ENCODE data around the gene ATP5MK. TPM values are rescaled to one million over a fixed set of nuclear protein-coding genes. Genes with fewer than 3 reads are reported as not detected.

The ATP5MK gene, protein sequence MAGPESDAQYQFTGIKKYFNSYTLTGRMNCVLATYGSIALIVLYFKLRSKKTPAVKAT
- 361 and 366 TPM in 2 replicates for total RNA-seq (2012; rRNA removed)

DNA sequence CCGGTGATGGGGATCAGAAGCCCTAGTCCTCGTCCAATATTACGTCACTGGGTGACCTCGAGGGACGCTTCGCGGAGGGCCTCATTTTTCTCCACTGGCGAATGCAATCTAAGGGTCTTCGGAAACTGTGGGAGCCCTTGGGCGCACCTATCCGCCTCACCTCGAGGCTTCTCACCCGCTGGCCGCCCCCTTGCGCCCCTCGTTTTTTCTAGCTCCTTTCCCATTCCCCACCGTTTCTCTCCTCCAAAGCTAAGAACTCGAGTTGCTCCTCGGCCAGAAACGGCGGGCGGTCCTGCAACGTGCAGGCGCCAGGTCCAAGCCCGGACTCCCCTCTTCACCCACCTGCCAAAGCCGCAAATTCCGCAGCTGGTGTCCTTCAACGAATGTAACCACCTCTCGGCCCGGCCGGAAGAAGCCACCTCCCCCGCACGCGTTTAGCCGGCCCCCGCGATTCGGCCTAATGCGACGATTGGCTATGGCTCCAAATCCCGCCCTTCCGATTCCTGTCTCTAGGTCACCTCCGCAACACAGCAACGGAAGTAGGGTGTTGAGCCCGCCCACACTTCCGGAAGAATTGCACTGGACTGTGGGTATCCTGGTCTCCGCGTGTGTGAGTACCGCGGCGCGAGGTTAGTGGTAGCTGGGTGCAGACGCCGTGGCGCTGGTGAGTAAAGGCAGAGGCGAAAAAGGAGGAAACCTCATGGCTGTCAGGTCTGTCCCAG lies at the start of gene ATP5MK, which contains the start of gene PDCD11:
Gene ATP5MK, minus strand, starts transcription at position 409 of the 722 bp plus-strand sequence. CDS start 4,018 bp downstream, outside the sequence.
Gene PDCD11, plus strand, starts transcription at position 560 of the 722 bp plus-strand sequence. CDS start 1,801 bp downstream, outside the sequence.
- peak within 1 kb of the TSS; percentile 98 for H3K9ac ChIP-seq (ENCODE audit: low read depth, low read length)
- H3K9me3 ChIP-seq (replicated peaks; ENCODE audit: low read length), result no peaks in the 10 kb centered on the region
- H3K4me3 ChIP-seq (ENCODE audit: low read length), result peak within 1 kb of the TSS; percentile 98
- H3K36me3 ChIP-seq (ENCODE audit: insufficient read depth, low read length), result peaks cover 48% of the 10 kb centered on the region
- no peaks in the 10 kb centered on the region for H3K27me3 ChIP-seq (ENCODE audit: control insufficient read depth, insufficient read depth, low read length)
- peak within 1 kb of the TSS; percentile 99 for H3K4me2 ChIP-seq (ENCODE audit: low read length)
- H3K4me1 ChIP-seq (ENCODE audit: control insufficient read depth, insufficient read depth, low read length), result peaks cover 21% of the 10 kb centered on the region

DNA sequence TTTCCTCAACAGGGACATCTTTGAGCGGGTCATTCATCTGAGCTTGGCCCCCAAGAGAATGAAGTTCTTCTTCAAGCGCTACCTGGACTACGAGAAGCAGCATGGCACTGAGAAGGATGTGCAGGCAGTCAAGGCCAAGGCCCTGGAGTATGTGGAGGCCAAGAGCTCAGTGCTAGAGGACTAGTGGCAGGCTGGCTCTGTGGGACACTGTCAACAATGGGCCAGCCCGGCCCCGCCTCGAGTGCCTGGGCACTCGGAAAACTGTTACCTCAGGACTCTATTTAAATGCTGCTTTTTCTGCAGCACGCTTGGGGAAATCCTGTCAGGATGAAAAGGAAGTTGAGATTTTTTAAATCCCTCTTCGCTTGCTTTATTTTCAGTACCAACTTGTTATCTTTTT lies 49.1 kb upstream of the ATP5MK start:
- Histone ChIP-seq H3K4me3 (ENCODE audit: low read length) (no peak overlapping the region), H3K36me3 (ENCODE audit: insufficient read depth, low read length) (peaks cover 88% of the 10 kb centered on the region), H3K27me3 (ENCODE audit: control insufficient read depth, insufficient read depth, low read length) (no peaks in the 10 kb centered on the region), H3K9me3 (replicated peaks; ENCODE audit: low read length) (no peaks in the 10 kb centered on the region), H3K4me1 (ENCODE audit: control insufficient read depth, insufficient read depth, low read length) (peaks cover 52% of the 10 kb centered on the region), H3K9ac (ENCODE audit: low read depth, low read length) (peak overlapping the region; percentile 67), H3K4me2 (ENCODE audit: low read length) (no peak overlapping the region)

DNA sequence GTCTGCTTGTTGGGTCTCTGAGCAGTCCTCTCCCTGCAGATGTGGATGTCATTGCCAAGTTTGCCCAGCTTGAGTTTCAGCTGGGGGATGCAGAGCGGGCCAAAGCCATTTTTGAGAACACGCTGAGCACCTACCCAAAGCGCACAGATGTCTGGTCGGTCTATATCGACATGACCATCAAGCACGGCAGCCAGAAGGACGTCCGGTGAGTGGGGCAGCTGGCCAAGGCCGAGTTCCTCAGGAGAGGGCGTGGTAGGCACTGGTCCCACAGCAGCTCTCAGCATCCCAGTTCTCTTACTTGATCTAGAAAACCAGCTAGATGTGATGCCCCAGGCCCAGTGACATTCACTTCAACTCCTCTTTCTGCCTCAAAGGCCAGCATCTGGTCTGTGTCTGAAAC lies 48.2 kb upstream of the ATP5MK start:
- peaks cover 88% of the 10 kb centered on the region for H3K36me3 ChIP-seq (ENCODE audit: insufficient read depth, low read length)
- no peak overlapping the region for H3K4me3 ChIP-seq (ENCODE audit: low read length)
- peaks cover 44% of the 10 kb centered on the region for H3K4me1 ChIP-seq (ENCODE audit: control insufficient read depth, insufficient read depth, low read length)
- H3K9ac ChIP-seq (ENCODE audit: low read depth, low read length), result no peak overlapping the region
- no peaks in the 10 kb centered on the region for H3K27me3 ChIP-seq (ENCODE audit: control insufficient read depth, insufficient read depth, low read length)
- H3K4me2 ChIP-seq (ENCODE audit: low read length), result no peak overlapping the region
- H3K9me3 ChIP-seq (replicated peaks; ENCODE audit: low read length), result no peaks in the 10 kb centered on the region

DNA sequence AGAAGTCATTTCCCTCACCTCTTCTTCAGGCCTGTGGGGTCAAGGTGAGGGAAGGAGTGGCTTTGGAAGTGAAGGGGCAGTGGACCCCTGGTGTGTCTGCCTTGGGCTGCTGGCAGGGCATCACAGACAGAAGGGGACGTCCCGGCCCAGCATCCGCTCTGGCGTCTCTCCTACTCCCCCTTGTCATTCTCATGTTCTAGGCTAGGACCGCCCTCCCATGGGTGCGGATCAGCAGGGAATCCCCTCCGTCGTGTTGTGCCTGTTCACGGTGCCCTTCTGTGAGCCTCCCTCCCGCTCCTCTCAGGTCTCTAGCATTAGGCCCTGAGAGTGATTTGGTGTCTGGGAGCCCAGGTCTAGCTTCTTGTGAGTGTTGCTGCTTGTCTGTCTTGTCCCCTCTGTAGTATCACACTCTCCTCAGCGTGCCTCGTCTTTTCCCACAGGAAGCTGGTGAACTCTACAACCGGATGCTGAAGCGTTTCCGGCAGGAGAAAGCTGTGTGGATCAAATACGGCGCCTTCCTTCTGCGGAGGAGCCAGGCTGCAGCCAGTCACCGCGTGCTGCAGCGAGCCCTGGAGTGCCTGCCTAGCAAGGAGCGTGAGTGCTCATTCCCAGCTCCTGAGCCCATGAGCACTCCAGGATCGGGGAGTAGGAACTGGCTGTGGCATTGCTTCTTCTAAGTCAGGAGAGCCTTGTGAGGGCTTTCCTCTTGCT lies 47.4 kb upstream of the ATP5MK start:
- H3K4me2 ChIP-seq (ENCODE audit: low read length), result no peak overlapping the region
- no peaks in the 10 kb centered on the region for H3K27me3 ChIP-seq (ENCODE audit: control insufficient read depth, insufficient read depth, low read length)
- H3K9me3 ChIP-seq (replicated peaks; ENCODE audit: low read length), result no peaks in the 10 kb centered on the region
- H3K9ac ChIP-seq (ENCODE audit: low read depth, low read length), result no peak overlapping the region
- H3K36me3 ChIP-seq (ENCODE audit: insufficient read depth, low read length), result peaks cover 91% of the 10 kb centered on the region
- H3K4me1 ChIP-seq (ENCODE audit: control insufficient read depth, insufficient read depth, low read length), result peaks cover 35% of the 10 kb centered on the region
- no peak overlapping the region for H3K4me3 ChIP-seq (ENCODE audit: low read length)

DNA sequence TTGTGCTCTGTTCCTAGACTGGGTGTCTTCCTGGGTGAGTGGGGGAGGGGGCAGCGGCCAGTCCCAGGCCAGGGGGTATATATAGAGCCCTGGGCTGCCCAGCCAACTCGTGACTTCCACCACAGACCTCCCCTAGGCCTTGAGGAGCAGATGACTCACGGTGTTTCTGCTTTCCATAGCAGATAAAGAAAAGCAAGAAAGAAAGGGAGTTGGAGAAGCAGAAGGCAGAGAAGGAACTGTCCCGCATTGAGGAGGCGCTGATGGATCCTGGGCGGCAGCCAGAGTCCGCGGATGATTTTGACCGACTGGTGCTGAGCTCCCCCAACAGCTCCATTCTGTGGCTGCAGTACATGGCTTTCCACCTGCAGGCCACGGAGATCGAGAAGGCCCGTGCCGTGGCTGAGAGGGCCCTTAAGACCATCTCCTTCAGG lies 45.8 kb upstream of the ATP5MK start:
- no peaks in the 10 kb centered on the region for H3K9me3 ChIP-seq (replicated peaks; ENCODE audit: low read length)
- no peaks in the 10 kb centered on the region for H3K27me3 ChIP-seq (ENCODE audit: control insufficient read depth, insufficient read depth, low read length)
- no peak overlapping the region for H3K9ac ChIP-seq (ENCODE audit: low read depth, low read length)
- no peak overlapping the region for H3K4me2 ChIP-seq (ENCODE audit: low read length)
- H3K36me3 ChIP-seq (ENCODE audit: insufficient read depth, low read length), result peaks cover 94% of the 10 kb centered on the region
- peaks cover 25% of the 10 kb centered on the region for H3K4me1 ChIP-seq (ENCODE audit: control insufficient read depth, insufficient read depth, low read length)
- no peak overlapping the region for H3K4me3 ChIP-seq (ENCODE audit: low read length)

DNA sequence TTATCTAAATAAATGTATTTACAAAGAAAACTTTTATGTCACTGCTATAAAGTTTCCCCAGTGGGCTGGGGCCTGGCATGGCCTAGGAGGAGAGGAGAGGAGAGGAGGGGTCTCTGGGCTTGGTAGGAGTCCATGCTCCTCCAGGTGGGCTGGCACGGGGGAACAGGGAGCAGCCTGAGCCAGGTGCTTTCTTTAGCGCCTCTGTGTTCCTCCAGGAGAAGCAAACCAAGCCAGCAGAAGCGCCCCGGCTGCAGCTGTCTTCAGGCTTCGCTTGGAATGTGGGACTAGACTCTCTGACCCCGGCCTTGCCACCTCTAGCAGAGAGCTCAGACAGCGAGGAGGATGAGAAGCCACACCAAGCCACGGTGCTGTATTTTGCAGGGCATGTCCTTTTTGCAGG lies 45.3 kb upstream of the ATP5MK start:
- H3K36me3 ChIP-seq (ENCODE audit: insufficient read depth, low read length), result peaks cover 93% of the 10 kb centered on the region
- H3K9ac ChIP-seq (ENCODE audit: low read depth, low read length), result no peak overlapping the region

DNA sequence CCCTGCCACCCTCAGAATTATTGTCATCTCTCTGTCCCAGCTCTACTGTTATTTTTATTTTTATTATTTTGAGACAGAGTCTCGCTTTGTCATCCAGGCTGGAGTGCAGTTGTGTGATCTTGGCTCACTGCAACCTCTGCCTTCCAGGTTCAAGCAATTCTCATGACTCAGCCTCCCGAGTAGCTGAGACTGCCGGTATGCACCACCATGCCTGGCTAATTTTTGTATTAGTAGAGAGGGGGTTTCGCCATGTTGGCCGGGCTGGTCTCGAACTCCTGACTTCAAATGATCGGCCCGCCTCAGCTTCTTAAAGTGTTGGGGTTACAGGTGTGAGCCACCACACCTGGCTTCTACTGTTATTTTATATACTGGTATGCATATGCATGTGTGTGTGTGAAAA lies 44.9 kb upstream of the ATP5MK start:
- Histone ChIP-seq H3K27me3 (ENCODE audit: control insufficient read depth, insufficient read depth, low read length) (no peaks in the 10 kb centered on the region), H3K36me3 (ENCODE audit: insufficient read depth, low read length) (peaks cover 92% of the 10 kb centered on the region), H3K4me2 (ENCODE audit: low read length) (no peak overlapping the region), H3K9me3 (replicated peaks; ENCODE audit: low read length) (no peaks in the 10 kb centered on the region), H3K4me1 (ENCODE audit: control insufficient read depth, insufficient read depth, low read length) (peaks cover 17% of the 10 kb centered on the region), H3K4me3 (ENCODE audit: low read length) (no peak overlapping the region), H3K9ac (ENCODE audit: low read depth, low read length) (no peak overlapping the region)

More for the DNA sequence above, 45.3 kb upstream of the ATP5MK start:
- H3K9me3 ChIP-seq (replicated peaks; ENCODE audit: low read length), result no peaks in the 10 kb centered on the region
- peaks cover 21% of the 10 kb centered on the region for H3K4me1 ChIP-seq (ENCODE audit: control insufficient read depth, insufficient read depth, low read length)
- H3K4me2 ChIP-seq (ENCODE audit: low read length), result no peak overlapping the region
- H3K27me3 ChIP-seq (ENCODE audit: control insufficient read depth, insufficient read depth, low read length), result no peaks in the 10 kb centered on the region
- no peak overlapping the region for H3K4me3 ChIP-seq (ENCODE audit: low read length)

DNA sequence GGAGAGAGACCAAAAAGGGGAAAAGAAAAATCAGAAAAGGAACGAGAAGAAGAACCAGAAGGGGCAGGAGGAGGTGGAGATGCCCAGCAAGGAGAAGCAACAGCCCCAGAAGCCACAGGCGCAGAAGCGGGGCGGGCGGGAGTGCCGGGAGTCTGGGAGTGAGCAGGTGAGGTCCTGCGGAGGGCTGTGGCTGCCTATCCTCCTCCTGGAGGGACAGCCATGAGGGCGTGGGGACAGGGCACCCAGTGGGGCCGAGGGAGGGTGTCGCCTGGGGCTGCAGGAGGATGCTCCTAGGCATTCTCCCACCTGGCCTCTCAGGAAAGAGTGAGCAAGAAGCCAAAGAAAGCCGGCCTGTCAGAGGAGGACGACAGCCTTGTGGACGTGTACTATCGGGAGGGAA lies 44.1 kb upstream of the ATP5MK start:
- Histone ChIP-seq H3K9me3 (replicated peaks; ENCODE audit: low read length) (no peaks in the 10 kb centered on the region), H3K36me3 (ENCODE audit: insufficient read depth, low read length) (peaks cover 92% of the 10 kb centered on the region), H3K4me3 (ENCODE audit: low read length) (no peak overlapping the region), H3K9ac (ENCODE audit: low read depth, low read length) (no peak overlapping the region), H3K27me3 (ENCODE audit: control insufficient read depth, insufficient read depth, low read length) (no peaks in the 10 kb centered on the region), H3K4me2 (ENCODE audit: low read length) (no peak overlapping the region), H3K4me1 (ENCODE audit: control insufficient read depth, insufficient read depth, low read length) (peaks cover 9% of the 10 kb centered on the region)

DNA sequence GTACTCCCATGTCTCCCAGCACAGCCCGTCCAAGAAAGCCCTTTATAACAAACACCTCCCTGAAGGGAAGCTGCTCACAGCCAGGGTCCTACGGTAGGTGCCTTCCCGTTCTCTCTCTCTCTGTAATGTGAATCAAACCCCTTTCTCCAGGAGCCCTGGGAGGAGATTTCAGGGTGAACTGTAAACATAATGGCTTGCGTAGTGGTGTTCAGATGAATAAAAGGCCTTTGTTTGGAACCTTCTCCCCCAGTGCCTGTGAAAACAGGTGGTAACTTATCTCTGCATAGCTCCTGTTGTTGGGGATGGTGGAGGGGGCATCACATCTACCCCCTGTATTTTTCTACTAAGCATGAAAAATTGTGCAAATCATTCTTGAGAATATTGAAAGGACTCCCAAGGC lies 43.5 kb upstream of the ATP5MK start:
- Histone ChIP-seq H3K9me3 (replicated peaks; ENCODE audit: low read length) (no peaks in the 10 kb centered on the region), H3K4me3 (ENCODE audit: low read length) (no peak overlapping the region), H3K9ac (ENCODE audit: low read depth, low read length) (no peak overlapping the region), H3K4me2 (ENCODE audit: low read length) (no peak overlapping the region), H3K4me1 (ENCODE audit: control insufficient read depth, insufficient read depth, low read length) (peaks cover 9% of the 10 kb centered on the region), H3K36me3 (ENCODE audit: insufficient read depth, low read length) (peaks cover 92% of the 10 kb centered on the region), H3K27me3 (ENCODE audit: control insufficient read depth, insufficient read depth, low read length) (no peaks in the 10 kb centered on the region)

DNA sequence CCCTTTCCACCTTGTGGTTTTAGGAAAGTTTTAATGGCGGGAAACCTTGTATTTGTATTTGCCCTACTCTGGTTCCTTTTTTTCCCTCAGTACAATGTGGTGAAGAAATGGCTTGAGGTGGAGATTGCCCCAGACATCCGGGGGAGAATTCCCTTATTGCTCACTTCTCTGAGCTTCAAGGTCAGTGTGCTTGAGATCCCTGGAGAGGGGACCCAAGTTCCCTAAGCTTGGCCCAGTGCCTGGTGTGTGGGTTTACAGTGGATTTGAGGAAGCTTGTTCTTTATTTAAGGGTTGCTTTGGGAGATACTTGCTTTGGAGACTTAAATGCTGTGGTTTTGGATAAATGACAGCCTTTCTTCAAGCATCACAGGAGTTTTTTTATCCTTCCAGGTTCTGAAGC lies 37.6 kb upstream of the ATP5MK start:
- Histone ChIP-seq H3K9me3 (replicated peaks; ENCODE audit: low read length) (no peaks in the 10 kb centered on the region), H3K4me2 (ENCODE audit: low read length) (no peak overlapping the region), H3K4me3 (ENCODE audit: low read length) (no peak overlapping the region), H3K36me3 (ENCODE audit: insufficient read depth, low read length) (peaks cover 84% of the 10 kb centered on the region), H3K27me3 (ENCODE audit: control insufficient read depth, insufficient read depth, low read length) (no peaks in the 10 kb centered on the region), H3K4me1 (ENCODE audit: control insufficient read depth, insufficient read depth, low read length) (no peaks in the 10 kb centered on the region), H3K9ac (ENCODE audit: low read depth, low read length) (no peak overlapping the region)

DNA sequence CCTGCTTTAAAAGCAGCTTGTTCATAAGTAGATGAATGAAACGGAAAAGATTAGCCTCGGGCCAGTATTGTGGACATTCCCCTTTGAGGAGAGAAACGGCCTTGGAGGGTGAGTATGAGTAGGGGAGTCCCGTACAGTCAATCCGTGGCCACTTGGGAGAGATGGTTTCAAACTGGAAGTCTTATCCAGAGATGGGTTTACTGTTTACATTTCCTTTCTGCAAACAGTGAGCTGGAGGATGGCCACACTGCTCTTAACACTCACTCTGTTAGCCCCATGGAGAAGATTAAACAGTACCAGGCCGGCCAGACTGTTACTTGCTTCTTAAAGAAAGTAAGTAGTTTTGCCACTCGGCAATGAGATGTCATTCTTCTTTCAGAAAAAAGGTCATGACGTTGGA lies 35.6 kb upstream of the ATP5MK start:
- H3K9ac ChIP-seq (ENCODE audit: low read depth, low read length), result no peak overlapping the region

More for the DNA sequence above, 35.6 kb upstream of the ATP5MK start:
- no peak overlapping the region for H3K4me3 ChIP-seq (ENCODE audit: low read length)
- H3K4me2 ChIP-seq (ENCODE audit: low read length), result no peak overlapping the region
- no peaks in the 10 kb centered on the region for H3K9me3 ChIP-seq (replicated peaks; ENCODE audit: low read length)
- peaks cover 85% of the 10 kb centered on the region for H3K36me3 ChIP-seq (ENCODE audit: insufficient read depth, low read length)
- H3K27me3 ChIP-seq (ENCODE audit: control insufficient read depth, insufficient read depth, low read length), result no peaks in the 10 kb centered on the region
- no peaks in the 10 kb centered on the region for H3K4me1 ChIP-seq (ENCODE audit: control insufficient read depth, insufficient read depth, low read length)
